Stimulated activated effector memory CD8-positive, alpha-beta T cell treated with anti-CD3 and anti-CD28 coated beads, Interleukin-12 subunit alpha, Interleukin-12 subunit beta, amount 100 ng/mL, for 72 hours (primary cell): ENCODE measurements around the gene GNB5.
"Not testable (repeated sequence)": the region's sequence is repeated elsewhere in the genome, so short reads cannot be mapped to it uniquely, and the experiment has no call there.

Experiments
- ATAC-seq: fragments of 150-1000 bp; cut with Tn5 transposase; 2 replicates; pipeline ENCODE4 v1.10.0; 2021
- DNase-seq, 2 donors: peaks; one replicate each; pipeline ENCODE4 v3.0.0; 2021 to 2022; ENCODE audit warnings: low spot score in 2 of 2
- H3K27ac Mint-ChIP-seq: one replicate; pipeline ENCODE4 v1.8.0; 2022; ENCODE audit warnings: mild to moderate bottlenecking, mixed read lengths
- H3K36me3 Mint-ChIP-seq: one replicate; pipeline ENCODE4 v1.8.0; 2022; ENCODE audit warnings: mild to moderate bottlenecking, mixed read lengths
- H3K4me1 Mint-ChIP-seq: one replicate; pipeline ENCODE4 v1.8.0; 2022; ENCODE audit warnings: mixed read lengths
- H3K4me3 Mint-ChIP-seq: one replicate; pipeline ENCODE4 v1.8.0; 2022; ENCODE audit warnings: mild to moderate bottlenecking, mixed read lengths
- H3K9me3 Mint-ChIP-seq: one replicate; pipeline ENCODE4 v1.8.0; 2022; ENCODE audit warnings: mixed read lengths

The GNB5 gene

DNA sequence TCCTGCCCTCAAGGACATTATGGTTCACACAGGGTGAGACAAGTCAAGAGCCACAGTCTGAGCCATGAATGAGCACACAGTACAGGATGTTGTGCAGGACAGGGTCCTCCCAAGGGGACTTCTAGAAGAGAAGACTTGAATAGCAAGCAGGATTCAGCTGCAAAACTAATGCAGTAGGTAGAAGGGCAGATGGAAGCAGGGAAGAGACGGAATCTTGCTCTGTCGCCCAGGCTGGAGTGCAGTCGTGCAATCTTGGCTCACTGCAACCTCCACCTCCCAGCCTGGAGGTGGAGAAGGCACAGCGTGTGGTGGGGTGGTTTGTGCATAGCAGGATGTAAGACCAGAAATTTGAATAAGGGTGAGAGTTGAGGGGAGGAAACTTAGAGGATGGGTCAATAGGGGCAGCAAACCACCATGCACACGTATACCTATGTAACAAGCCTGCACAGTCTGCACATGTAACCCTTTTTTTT is 86.6 kb downstream of the GNB5 start:
- no peak overlapping the region for H3K27ac Mint-ChIP-seq
- ATAC-seq, result no peak
- H3K9me3 Mint-ChIP-seq, result no peaks in the 10 kb centered on the region
- H3K4me3 Mint-ChIP-seq, result no peak overlapping the region
- DNase-seq, result no peak
- H3K4me1 Mint-ChIP-seq, result peaks cover 11% of the 10 kb centered on the region
- no peaks in the 10 kb centered on the region for H3K36me3 Mint-ChIP-seq

DNA sequence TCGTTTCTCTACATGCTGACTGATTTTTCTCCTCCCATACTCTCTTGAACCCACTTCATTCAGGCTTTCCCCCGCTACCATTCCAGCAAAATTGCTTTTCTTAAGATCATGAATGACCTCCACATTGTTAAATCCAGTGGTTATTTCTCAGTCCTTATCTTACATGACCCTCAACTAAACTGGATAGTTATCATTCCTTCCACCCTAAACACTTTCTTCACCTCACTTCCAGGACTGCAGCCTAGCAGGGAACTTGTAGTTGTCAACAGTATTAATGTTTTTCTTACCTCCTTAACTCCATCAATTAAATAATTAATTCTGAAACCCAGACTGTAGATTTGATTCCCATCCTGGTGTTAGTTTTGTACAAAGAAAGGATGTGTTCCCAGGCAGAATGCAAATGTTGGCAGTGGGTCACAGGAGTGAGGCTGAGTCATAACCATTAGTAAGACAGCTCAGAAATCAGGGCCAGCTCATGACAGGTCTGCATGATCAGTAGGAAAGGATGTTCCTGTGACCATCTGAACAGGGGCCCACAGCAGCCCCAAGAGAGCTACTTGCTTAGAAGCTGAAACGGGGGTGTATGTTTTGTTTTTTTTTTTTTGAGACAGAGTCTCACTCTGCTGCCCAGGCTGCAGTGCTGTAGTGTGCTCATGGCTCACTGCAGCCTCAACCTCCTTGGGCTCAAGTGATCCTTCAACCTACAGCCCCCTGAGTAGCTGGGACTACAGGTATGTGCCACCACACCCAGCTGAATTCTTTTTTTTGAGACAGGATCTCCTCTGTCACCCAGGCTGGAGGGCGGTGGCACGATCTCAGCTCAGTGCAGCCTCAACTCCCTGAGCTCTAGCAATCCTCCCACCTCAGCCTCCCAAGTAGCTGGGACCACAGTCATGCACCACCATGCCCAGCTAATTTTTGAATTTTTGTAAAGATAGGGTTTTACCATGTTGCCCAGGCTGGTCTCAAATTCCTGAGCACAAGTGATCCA is 87.7 kb downstream of the GNB5 start:
- no peak overlapping the region for H3K4me3 Mint-ChIP-seq
- no peaks in the 10 kb centered on the region for H3K9me3 Mint-ChIP-seq
- peak; percentile 94 for ATAC-seq
- H3K27ac Mint-ChIP-seq, result no peak overlapping the region
- peaks cover 11% of the 10 kb centered on the region for H3K4me1 Mint-ChIP-seq
- DNase-seq, result no peak
- H3K36me3 Mint-ChIP-seq, result no peaks in the 10 kb centered on the region

DNA sequence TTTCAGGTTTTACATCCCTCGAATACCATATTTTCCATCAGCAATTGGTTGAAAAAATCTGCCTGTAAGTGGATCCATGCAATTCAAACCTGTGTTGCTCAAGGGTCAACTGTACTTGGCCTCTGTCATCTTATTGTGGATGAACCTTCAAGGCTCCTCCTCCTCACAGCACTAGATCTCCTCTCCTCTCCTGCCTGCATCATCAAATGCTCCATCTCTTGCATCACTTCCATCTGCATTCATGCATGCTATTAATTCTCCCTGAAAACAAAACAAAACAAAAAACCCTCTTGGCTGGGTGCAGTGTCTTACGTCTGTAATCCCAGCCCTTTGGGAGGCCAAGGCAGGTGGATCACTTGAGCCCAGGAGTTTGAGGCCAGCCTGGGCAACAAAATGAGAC is 88.7 kb downstream of the GNB5 start:
- DNase-seq, result no peak
- Mint-ChIP-seq H3K27ac (no peak overlapping the region), H3K4me1 (peaks cover 11% of the 10 kb centered on the region), H3K4me3 (no peak overlapping the region), H3K9me3 (no peaks in the 10 kb centered on the region), H3K36me3 (no peaks in the 10 kb centered on the region)
- no peak for ATAC-seq

GRCh38 chr15:52101542-52102323 is 89.5 kb downstream of the GNB5 start:
- ATAC-seq (no peak), DNase-seq (no peak)
- H3K9me3 Mint-ChIP-seq, result no peaks in the 10 kb centered on the region
- no peak overlapping the region for H3K4me3 Mint-ChIP-seq
- no peaks in the 10 kb centered on the region for H3K36me3 Mint-ChIP-seq
- H3K27ac Mint-ChIP-seq, result no peak overlapping the region
- peaks cover 11% of the 10 kb centered on the region for H3K4me1 Mint-ChIP-seq

DNA sequence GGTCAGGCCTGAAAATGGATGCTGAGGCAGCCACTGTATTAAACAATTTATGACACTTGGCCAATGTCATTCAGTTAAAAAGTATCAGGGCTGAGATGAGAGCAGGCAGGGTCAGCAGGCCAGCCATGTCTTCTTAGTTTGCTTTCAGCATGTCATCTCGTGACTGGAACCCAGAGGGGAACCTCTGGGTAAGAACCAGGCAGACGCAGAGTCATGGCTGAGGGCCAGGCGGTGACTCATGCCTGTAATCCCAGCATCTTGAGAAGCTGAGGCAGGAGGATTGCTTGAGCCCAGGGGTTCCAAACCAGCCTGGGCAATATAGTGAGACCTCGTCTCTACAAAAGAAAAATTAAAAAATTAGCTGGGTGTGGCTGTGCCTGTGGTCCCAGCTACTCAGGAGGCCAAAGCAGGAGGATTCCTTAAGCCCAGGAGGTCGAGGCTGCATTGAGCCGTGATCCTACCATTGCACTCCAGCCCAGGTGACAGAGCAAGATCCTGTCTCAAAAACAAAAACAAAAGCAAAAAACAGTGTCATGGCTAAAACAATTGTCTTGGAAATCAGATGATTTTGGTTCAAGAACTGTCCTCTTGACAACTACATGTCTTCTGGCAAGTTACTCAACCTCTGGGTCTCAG is 90.3 kb downstream of the GNB5 start:
- no peak for DNase-seq

GRCh38 chr15:52099651-52100272 is 91.4 kb downstream of the GNB5 start:
- H3K9me3 Mint-ChIP-seq, result no peaks in the 10 kb centered on the region

More for the DNA sequence above, 90.3 kb downstream of the GNB5 start:
- no peaks in the 10 kb centered on the region for H3K36me3 Mint-ChIP-seq
- H3K4me3 Mint-ChIP-seq, result no peak overlapping the region
- H3K9me3 Mint-ChIP-seq, result no peaks in the 10 kb centered on the region
- H3K27ac Mint-ChIP-seq, result no peak overlapping the region
- ATAC-seq, result no peak
- peaks cover 11% of the 10 kb centered on the region for H3K4me1 Mint-ChIP-seq

GRCh38 chr15:52098323-52098722 is 92.9 kb downstream of the GNB5 start:
- Mint-ChIP-seq H3K36me3 (no peaks in the 10 kb centered on the region), H3K4me1 (peaks cover 8% of the 10 kb centered on the region), H3K27ac (no peak overlapping the region), H3K4me3 (no peak overlapping the region), H3K9me3 (no peaks in the 10 kb centered on the region)
- ATAC-seq, result no peak
- DNase-seq, result no peak

More at GRCh38 chr15:52099651-52100272, 91.4 kb downstream of the GNB5 start:
- Mint-ChIP-seq H3K4me1 (peaks cover 11% of the 10 kb centered on the region), H3K27ac (no peak overlapping the region), H3K36me3 (no peaks in the 10 kb centered on the region), H3K4me3 (no peak overlapping the region)
- DNase-seq, result no peak
- no peak for ATAC-seq

- no peak overlapping the region for H3K4me3 Mint-ChIP-seq
- peaks cover 4% of the 10 kb centered on the region for H3K4me1 Mint-ChIP-seq
- no peaks in the 10 kb centered on the region for H3K9me3 Mint-ChIP-seq
- no peaks in the 10 kb centered on the region for H3K36me3 Mint-ChIP-seq
- DNase-seq (no peak), ATAC-seq (no peak)
- no peak overlapping the region for H3K27ac Mint-ChIP-seq
Measured at GRCh38 chr15:52097180-52097579, 94.0 kb downstream of the GNB5 start.

- H3K36me3 Mint-ChIP-seq, H3K9me3 Mint-ChIP-seq, H3K4me1 Mint-ChIP-seq, DNase-seq, H3K4me3 Mint-ChIP-seq, ATAC-seq, H3K27ac Mint-ChIP-seq: not testable (repeated sequence)
Measured at GRCh38 chr15:52096536-52096935, 94.7 kb downstream of the GNB5 start.

GRCh38 chr15:52095597-52096262 is 95.5 kb downstream of the GNB5 start:
- Mint-ChIP-seq H3K9me3 (peaks cover under 1% of the 10 kb centered on the region), H3K4me1 (no peaks in the 10 kb centered on the region), H3K4me3 (no peak overlapping the region), H3K27ac (no peak overlapping the region), H3K36me3 (no peaks in the 10 kb centered on the region)
- DNase-seq (no peak), ATAC-seq (no peak)

DNA sequence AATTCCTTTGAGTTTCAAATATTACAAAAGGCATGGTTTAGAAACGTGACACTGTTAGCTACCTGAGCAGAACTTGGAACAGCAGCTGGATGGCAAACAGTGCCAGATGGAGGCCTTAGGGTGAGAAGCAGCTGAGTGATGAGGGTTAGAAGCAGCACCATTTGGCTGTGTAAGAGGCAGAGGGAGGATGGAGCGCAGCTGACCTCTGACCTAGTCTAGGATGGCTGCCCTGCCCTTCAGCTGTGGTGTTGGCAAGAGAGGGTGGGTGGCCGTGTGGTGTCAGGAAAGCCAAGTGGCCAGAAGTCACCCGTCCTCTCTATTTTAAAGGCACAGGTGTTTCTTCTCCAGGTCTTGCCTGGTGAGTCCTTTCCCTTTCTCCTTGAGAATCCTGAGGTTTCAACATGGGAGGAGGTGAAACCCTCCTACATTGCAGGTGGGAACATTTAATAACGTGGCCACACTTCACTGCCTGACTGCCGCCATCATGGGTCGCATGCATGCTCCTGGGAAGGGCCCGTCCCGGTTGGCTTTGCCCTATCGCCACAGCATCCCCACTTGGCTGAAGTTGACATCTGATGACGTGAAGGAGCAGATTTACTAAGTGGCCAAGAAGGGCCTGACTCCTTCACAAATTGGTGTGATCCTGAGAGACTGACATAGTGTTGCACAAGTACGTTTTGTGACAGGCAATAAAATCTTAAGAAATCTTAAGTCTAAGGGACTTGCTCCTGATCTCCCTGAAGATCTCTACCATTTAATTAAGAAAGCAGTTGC is 96.2 kb downstream of the GNB5 start:
- ATAC-seq, result no peak
- no peaks in the 10 kb centered on the region for H3K36me3 Mint-ChIP-seq

DNA sequence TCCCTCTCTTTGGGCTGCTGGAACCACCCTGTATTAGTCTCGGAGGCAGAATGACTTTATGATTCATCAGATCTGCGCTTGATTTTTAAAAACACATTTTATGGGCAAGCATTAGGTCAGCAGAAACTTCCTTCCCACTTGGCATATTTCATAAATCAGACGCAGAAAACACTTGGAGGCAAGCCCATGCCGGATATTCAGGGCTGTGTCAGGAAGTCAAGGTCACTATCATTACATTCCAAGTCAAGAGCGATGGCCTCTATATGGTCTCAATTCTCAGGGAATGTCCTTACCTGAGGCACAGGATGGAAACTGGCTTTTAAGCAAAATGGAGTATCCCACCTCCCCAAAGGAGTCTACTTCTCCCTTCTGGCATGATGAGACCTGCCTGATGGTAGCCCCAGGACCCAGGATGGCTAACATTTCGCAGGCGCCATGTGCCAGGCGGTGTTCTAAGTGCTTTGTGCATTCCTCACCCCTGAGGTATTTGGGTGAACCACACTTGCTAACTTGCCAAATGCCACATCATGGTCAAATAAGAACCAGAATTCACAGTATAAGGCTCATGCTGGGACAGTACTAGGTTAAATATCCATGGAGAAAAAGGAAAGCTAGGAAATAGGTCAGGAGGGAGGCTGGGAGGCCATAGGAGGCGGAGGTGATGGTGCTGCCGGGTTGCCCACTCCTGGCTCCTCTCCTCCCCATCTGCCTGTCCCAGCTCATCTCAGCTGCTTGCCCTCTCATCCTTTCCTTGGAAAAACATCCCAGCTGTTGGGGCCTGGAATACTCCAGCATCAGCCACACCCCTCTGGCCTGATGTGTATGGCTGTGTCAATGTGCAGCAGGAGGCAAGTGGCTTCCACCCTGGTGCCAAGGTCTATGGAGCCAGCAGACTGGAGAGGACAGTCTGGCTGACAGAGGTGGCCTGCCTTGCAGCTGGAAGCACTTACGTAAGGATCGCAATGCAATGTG is 97.4 kb downstream of the GNB5 start:
- Mint-ChIP-seq H3K4me1 (no peaks in the 10 kb centered on the region), H3K27ac (no peak overlapping the region), H3K9me3 (peaks cover 12% of the 10 kb centered on the region), H3K4me3 (no peak overlapping the region), H3K36me3 (no peaks in the 10 kb centered on the region)
- ATAC-seq (no peak), DNase-seq (no peak)

More for the DNA sequence above, 96.2 kb downstream of the GNB5 start:
- Mint-ChIP-seq H3K9me3 (peaks cover 7% of the 10 kb centered on the region), H3K4me1 (no peaks in the 10 kb centered on the region), H3K4me3 (no peak overlapping the region), H3K27ac (no peak overlapping the region)
- no peak for DNase-seq

DNA sequence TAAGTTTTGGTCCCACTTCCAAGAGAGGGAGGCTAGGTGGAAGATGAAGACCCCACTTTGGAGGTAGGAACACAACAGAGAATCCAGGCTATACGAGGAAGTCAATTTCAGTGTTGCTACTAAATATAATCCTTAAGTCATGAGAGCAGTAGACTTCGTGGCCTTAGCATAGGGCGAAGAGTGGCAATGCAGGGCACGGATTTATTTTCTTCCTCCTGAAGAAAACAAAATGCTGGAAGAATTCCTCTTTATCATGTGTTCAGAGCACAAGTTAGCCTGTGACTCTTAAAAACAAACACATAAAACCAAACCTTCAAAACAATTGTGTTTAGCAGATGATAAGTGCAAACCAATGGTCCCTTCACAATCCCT is 98.0 kb downstream of the GNB5 start:
- ATAC-seq, result no peak
- H3K36me3 Mint-ChIP-seq, result no peaks in the 10 kb centered on the region
- H3K4me1 Mint-ChIP-seq, result no peaks in the 10 kb centered on the region
- no peak for DNase-seq
- H3K27ac Mint-ChIP-seq, result no peak overlapping the region
- peaks cover 12% of the 10 kb centered on the region for H3K9me3 Mint-ChIP-seq
- no peak overlapping the region for H3K4me3 Mint-ChIP-seq
